GM23338 (cell line): ENCODE measurements around the gene MAST4. TPM values are rescaled to one million over a fixed set of nuclear protein-coding genes. Genes with fewer than 3 reads are reported as not detected.

Source experiments
- CREB1 ChIP-seq: fragments of 250-450 bp; sonication (Bioruptor Pico); IDR thresholded peaks from 2 replicates; pipeline ENCODE4 v1.5.0; 2020; ENCODE audit warnings: low read depth, mild to moderate bottlenecking, moderate library complexity
- CTCF ChIP-seq, 2 experiments: fragments of 200-600 bp in 1 of 2; sonication (generic) in 1 of 2; conservative IDR thresholded peaks; 2 replicates each; pipeline versions ENCODE4 v1.5.1 to v1.6.1; 2016 to 2017; ENCODE audit warnings: antibody characterized with exemption in 2 of 2, low read depth in 2 of 2, mild to moderate bottlenecking in 2 of 2, moderate library complexity in 1 of 2
- ETS1 ChIP-seq: IDR thresholded peaks from 2 replicates; pipeline ENCODE4 v1.6.1; 2016; ENCODE audit warnings: antibody characterized with exemption
- JUNB ChIP-seq: IDR thresholded peaks from one replicate; pipeline ENCODE4 v1.6.1; 2016; ENCODE audit warnings: antibody characterized with exemption; ENCODE audit not compliant: unreplicated experiment
- REST ChIP-seq: IDR thresholded peaks from one replicate; pipeline ENCODE4 v1.6.1; 2018; ENCODE audit warnings: antibody characterized with exemption; ENCODE audit not compliant: unreplicated experiment
- STAT1 ChIP-seq: IDR thresholded peaks from one replicate; pipeline ENCODE4 v1.6.1; 2016; ENCODE audit warnings: antibody characterized with exemption; ENCODE audit not compliant: unreplicated experiment
- ZNF114 ChIP-seq: fragments of 250-450 bp; sonication (Bioruptor Pico); IDR thresholded peaks from 2 replicates; pipeline ENCODE4 v1.5.0; 2020; ENCODE audit warnings: mild to moderate bottlenecking, moderate library complexity
- ZNF331 ChIP-seq: fragments of 250-450 bp; sonication (Bioruptor Pico); IDR thresholded peaks from 2 replicates; pipeline ENCODE4 v1.5.0; 2020; ENCODE audit warnings: low read depth, mild to moderate bottlenecking, moderate library complexity
- ZNF462 ChIP-seq: fragments of 250-450 bp; sonication (Bioruptor Pico); IDR thresholded peaks from 2 replicates; pipeline ENCODE4 v1.5.0; 2020; ENCODE audit warnings: mild to moderate bottlenecking, moderate library complexity
- polyA plus RNA-seq: library from polyadenylated mRNA; unstranded; fragments of >200 nt; fragmentation: Nextera tagmentation; extraction: Ambion mirVana; gene quantifications from 2 replicates; pipeline ENCODE4 v1.2.1, GENCODE V29; 2016
- total RNA-seq: library from RNA; depleted of rRNA; stranded (reverse); fragments of >200 nt; shearing (Covaris generic); gene quantifications from 2 replicates; pipeline ENCODE4 v1.2.3, GENCODE V29; 2014

MAST4 gene
- total and polyA plus RNA-seq, 2 experiments from 2014 or later = 3.6 to 8.5 TPM

GRCh38 chr5:66738136-66738535 is 141.9 kb downstream of the MAST4 start (continued):
- no peak for TF ChIP-seq ZNF462
- TF ChIP-seq JUNB = no peak
- no peak for TF ChIP-seq CREB1 (CRISPR knock-in tag)
- no peak for TF ChIP-seq REST
- TF ChIP-seq ZNF331 (CRISPR knock-in tag) = no peak
- TF ChIP-seq ZNF114 (CRISPR knock-in tag) = no peak
- TF ChIP-seq CTCF (conservative IDR thresholded peaks at IDR 0.05; ENCODE audit: low read depth in 2 of 2) = no peak
- no peak for TF ChIP-seq STAT1
- no peak for TF ChIP-seq ETS1
